HepG2 (cell line): Measurements from ENCODE around the gene ELP2. TPM values are rescaled to one million over a fixed set of nuclear protein-coding genes. Genes with fewer than 3 reads are reported as not detected.

Experiments used
- CERS6 ChIP-seq: sonication (generic); formaldehyde crosslinking; IDR thresholded peaks from 2 replicates; pipeline ENCODE4 v1.5.0; 2020; ENCODE audit warnings: missing genetic modification reagents
- FIP1L1 ChIP-seq: fragments of 200-400 bp; formaldehyde crosslinking; IDR thresholded peaks from 2 replicates; pipeline ENCODE4 v1.6.1; 2018; ENCODE audit warnings: low read depth, mild to moderate bottlenecking, low read length, moderate library complexity, borderline replicate concordance; ENCODE audit not compliant: insufficient read depth
- HINFP ChIP-seq: sonication (generic); formaldehyde crosslinking; IDR thresholded peaks from 2 replicates; pipeline ENCODE4 v1.4.0; 2020; ENCODE audit warnings: low read depth, mild to moderate bottlenecking, missing genetic modification reagents
- HNF1A ChIP-seq, 2 experiments: sonication (generic) in 1 of 2; formaldehyde crosslinking in 1 of 2; IDR thresholded peaks; 2 replicates each; pipeline versions ENCODE4 v1.4.0 to v1.6.1; 2016 to 2020; ENCODE audit warnings: borderline replicate concordance in 1 of 2, low read depth in 1 of 2, mild to moderate bottlenecking in 1 of 2, missing genetic modification reagents in 1 of 2
- HNF4G ChIP-seq, 2 experiments: sonication (generic) in 1 of 2; formaldehyde crosslinking in 1 of 2; IDR thresholded peaks; 2 replicates each; pipeline versions ENCODE4 v1.4.0 to v1.6.1; 2011 to 2020; ENCODE audit warnings: borderline replicate concordance in 2 of 2, low read depth in 2 of 2, mild to moderate bottlenecking in 2 of 2, low read length in 1 of 2, missing genetic modification reagents in 1 of 2, moderate library complexity in 1 of 2
- HOXA3 ChIP-seq: sonication (generic); formaldehyde crosslinking; IDR thresholded peaks from 2 replicates; pipeline ENCODE4 v1.5.0; 2020; ENCODE audit warnings: missing genetic modification reagents
- PRDM10 ChIP-seq: sonication (generic); formaldehyde crosslinking; IDR thresholded peaks from 2 replicates; pipeline ENCODE4 v1.4.0; 2020; ENCODE audit warnings: low read depth, missing genetic modification reagents
- ZNF276 ChIP-seq: sonication (generic); formaldehyde crosslinking; IDR thresholded peaks from 2 replicates; pipeline ENCODE4 v1.4.0; 2020; ENCODE audit warnings: mild to moderate bottlenecking, low read depth, missing genetic modification reagents
- ZNF382 ChIP-seq: sonication (generic); formaldehyde crosslinking; IDR thresholded peaks from 2 replicates; pipeline ENCODE4 v1.5.0; 2020; ENCODE audit warnings: missing genetic modification reagents, mild to moderate bottlenecking, borderline replicate concordance
- ZNF530 ChIP-seq: sonication (generic); formaldehyde crosslinking; IDR thresholded peaks from 2 replicates; pipeline ENCODE4 v1.5.0; 2020; ENCODE audit warnings: low read depth, mild to moderate bottlenecking, missing genetic modification reagents
- ZNF724P ChIP-seq: sonication (generic); formaldehyde crosslinking; IDR thresholded peaks from 2 replicates; pipeline ENCODE4 v1.8.0; 2022; ENCODE audit warnings: missing genetic modification reagents, borderline replicate concordance
- ZNF850 ChIP-seq: sonication (generic); formaldehyde crosslinking; conservative IDR thresholded peaks from 2 replicates; pipeline ENCODE4 v1.9.0; 2021; ENCODE audit warnings: mild to moderate bottlenecking, missing genetic modification reagents
- polyA plus RNA-seq, 8 experiments: library from polyadenylated mRNA; depleted of rRNA in 3 of 8; stranded (reverse) in 7 of 8; unstranded in 1 of 8; fragments of >200 nt; fragmentation: Illumina TruSeq in 4 of 8; extraction: Trizol in 4 of 8; gene quantifications; 2 replicates each; pipeline versions ENCODE4 v1.2.1 to v1.2.3, GENCODE V29; 2011 to 2016; ENCODE audit warnings: low read depth in 4 of 8, missing spikeins in 1 of 8, mixed read lengths in 1 of 8; ENCODE audit not compliant: insufficient read depth in 1 of 8
- total RNA-seq, 5 experiments: library from RNA; depleted of rRNA; stranded (reverse); fragments of >200 nt; fragmentation: Illumina TruSeq; extraction: Trizol; gene quantifications; 2 replicates each; pipeline ENCODE4 v1.2.3, GENCODE V29; 2016; ENCODE audit warnings: low read depth in 1 of 5

ELP2 gene
- total and polyA plus RNA-seq, 2 of the 13 experiments (the other 11 are each of a cell fraction or from before 2014, with no cell fraction given): 98.7 to 100 TPM

- TF ChIP-seq PRDM10 (CRISPR knock-in tag) (no peak), FIP1L1 (no peak), HOXA3 (no peak), HNF4G (IDR thresholded peaks at IDR 0.05; ENCODE audit: borderline replicate concordance, low read depth, low read length) (0 out of 2 replicates have a peak, but pooled peaks have one; percentile 19), HNF4G (CRISPR knock-in tag; IDR thresholded peaks at IDR 0.05; ENCODE audit: borderline replicate concordance, low read depth) (no peak), ZNF382 (CRISPR knock-in tag) (no peak), ZNF850 (CRISPR knock-in tag) (no peak), HINFP (CRISPR knock-in tag) (no peak), ZNF724P (CRISPR knock-in tag) (no peak), HNF1A (IDR thresholded peaks at IDR 0.05; ENCODE audit: low read depth) (no peak), HNF1A (CRISPR knock-in tag; IDR thresholded peaks at IDR 0.05; ENCODE audit: borderline replicate concordance) (no peak; the same call in 1 of the 2 replicates), ZNF276 (no peak), CERS6 (CRISPR knock-in tag) (no peak), ZNF530 (CRISPR knock-in tag) (no peak)
Observed at GRCh38 chr18:36130039-36130831, 536 bp downstream of the ELP2 start (continued).
